T-helper 2 cell treated with Interferon-gamma antibody and Interleukin-4, amounts not matched to agents 100 ng/mL and 5 ng/mL, for 36 hours (primary cell): ENCODE data around the gene C4orf50. TPM values are rescaled to one million over a fixed set of nuclear protein-coding genes. Genes with fewer than 3 reads are reported as not detected.

Experiments
- intact Hi-C: fragments of 100-400 bp; cut with micrococcal nuclease; formaldehyde crosslinking; loops from one replicate; pipeline ENCODE4 v1.15.1; 2023
- total RNA-seq: library from RNA; stranded (reverse); gene quantifications from 2 replicates; pipeline ENCODE4 v1.2.3, GENCODE V29; 2022

The C4orf50 gene
- total RNA-seq, 1 donor from 2014 or later: 0.66 TPM

DNA sequence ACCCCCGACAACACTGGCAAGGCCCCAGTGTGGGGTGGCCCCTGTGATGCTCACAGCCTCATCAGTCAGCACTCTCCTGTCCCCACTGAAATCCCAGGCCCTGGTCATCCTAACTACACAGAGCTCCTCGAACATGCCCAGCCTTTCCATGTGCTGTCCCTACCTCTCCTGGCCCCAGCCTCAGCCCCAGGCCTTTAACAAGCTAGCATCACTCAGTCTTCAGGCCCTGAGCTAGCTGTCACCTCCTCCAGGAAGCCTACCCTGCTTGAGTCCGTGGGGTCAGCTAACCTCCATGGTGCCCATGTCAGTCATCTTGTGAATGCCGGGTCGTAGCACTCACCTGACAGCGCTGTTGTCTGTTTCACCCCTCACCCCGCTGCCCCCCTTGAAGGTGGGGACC lies 25.6 kb upstream of the C4orf50 start:
- intact Hi-C loops: no loop called here

DNA sequence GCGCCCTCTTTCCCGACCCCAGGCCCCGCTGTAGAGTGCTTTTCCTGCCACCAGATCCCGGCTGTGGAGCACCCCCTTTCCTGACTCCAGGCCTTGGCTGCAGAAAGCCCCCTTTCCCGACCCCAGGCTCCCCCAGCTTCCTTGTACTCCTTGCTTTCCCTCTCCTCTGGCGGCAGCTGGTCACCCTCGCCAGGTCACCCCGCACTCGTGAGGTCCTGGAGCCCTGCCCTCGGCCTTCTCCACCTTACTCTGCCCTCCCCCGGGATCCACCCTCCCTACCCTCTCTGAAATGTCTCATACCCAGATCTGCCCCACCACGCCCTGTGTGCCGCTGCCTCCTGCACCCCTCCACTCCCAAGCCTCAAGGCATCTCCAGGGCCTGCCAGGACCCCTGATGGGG lies 25.0 kb upstream of the C4orf50 start:
- intact Hi-C loops: no loop called here

- intact Hi-C loops: no loop called here
Observed at GRCh38 chr4:6042293-6043063, 24.2 kb upstream of the C4orf50 start.

DNA sequence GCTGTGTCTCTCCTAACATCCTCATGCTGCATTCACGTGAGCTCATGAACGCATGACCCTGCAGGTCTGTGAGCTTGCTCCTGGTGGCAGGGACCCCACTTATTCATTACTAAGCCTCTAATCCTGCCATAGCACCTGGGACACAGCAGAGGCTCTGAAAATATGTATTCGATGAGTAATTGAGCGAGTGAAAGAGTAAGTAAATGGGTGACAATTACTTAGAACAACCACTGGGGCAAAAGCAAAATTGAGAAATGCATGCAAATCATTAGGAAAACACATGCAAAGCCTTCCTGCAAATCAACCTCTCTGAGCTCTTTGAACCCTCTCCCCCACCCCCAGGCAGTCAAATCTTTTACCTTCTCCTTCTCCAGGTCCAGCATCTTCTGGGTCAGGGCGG lies 23.6 kb upstream of the C4orf50 start:
- intact Hi-C loops: no loop called here

- intact Hi-C loops: no loop called here
Observed at GRCh38 chr4:6038711-6039110, 20.5 kb upstream of the C4orf50 start.

- intact Hi-C loops: no loop called here
Observed at GRCh38 chr4:6035786-6036185, 17.6 kb upstream of the C4orf50 start.

- intact Hi-C loops: no loop called here
Observed at GRCh38 chr4:6033381-6033780, 15.2 kb upstream of the C4orf50 start.

GRCh38 chr4:6032249-6033244 lies 14.3 kb upstream of the C4orf50 start:
- intact Hi-C loops: no loop called here

DNA sequence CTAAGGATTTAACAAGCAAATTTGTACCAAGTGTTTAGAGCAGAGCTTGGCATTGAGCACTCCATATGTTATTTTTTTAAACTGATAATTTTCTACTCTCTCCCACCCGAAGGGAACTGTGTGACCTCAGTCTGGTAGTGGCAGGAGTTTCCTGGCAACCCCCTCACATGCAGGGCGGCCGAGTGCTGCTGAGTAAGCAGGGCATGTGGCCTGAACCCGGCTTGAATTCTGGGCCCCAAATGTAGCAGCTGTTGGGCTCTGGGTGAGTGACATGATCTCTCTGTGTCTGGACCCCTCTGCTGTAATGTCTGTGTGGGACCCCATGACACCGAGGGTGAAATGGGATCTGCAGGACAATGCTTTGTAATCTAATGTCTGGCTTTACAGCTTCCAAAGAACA lies 13.6 kb upstream of the C4orf50 start:
- intact Hi-C loops: no loop called here

GRCh38 chr4:6030679-6031078 lies 12.4 kb upstream of the C4orf50 start:
- intact Hi-C loops: no loop called here

DNA sequence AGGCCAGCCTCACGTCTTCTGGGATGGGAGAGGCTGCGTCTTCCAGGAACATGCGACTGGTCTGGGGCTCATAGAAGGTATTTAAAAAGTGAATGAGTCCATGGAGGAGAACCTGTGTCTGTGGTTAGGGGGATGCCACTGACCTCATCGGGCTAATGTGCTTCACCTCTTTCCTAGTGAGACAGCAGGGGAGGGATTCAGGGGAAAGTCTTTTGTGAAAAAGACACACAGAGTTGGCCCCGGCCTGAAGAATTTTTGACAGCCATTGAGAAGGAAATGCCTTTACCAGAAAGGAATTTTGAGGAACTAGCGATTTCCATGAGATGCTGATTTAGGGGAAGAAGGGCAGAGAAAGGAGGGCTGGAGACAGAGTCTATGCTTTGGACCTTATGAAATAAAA lies 11.0 kb upstream of the C4orf50 start:
- intact Hi-C loops: no loop called here

DNA sequence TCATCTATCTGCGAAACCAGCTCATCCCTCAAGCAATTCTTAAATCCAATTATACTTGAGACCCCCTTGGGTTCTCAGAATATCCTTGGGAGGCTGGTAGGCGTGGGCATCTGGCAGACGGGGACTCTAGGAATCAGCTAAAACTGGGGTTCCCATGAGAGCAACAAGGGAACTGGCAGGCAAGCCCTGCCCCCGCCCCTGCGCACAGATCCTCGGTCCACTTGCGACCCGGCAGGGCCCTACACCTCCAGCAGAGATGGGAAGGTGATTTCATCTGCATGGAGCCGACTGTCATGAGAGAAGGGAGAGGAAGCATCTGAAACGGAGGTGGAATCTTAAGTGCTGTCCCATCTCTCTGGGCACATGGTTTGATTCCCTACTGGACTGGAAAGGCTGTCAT lies 9.9 kb upstream of the C4orf50 start:
- intact Hi-C loops: no loop called here

DNA sequence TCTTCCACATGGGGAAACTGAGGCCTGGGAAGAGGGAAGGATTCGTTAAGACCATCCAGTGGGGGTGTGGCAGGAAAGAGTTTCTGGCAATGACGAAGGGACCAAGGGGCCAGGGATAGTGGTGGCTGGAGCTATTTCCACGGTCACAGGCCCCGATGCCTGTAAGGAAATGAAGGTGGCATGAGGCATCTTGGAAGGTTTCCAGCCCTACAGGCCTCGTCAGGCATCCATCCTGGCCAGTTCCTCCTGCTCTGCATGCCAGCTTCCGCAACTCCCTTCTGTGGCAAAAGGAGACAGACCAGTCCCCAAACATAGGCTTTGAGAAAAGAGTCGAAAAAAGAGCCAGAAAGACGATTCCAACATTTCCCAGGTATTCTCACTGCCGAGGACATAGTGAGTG lies 9.2 kb upstream of the C4orf50 start:
- intact Hi-C loops: no loop called here

DNA sequence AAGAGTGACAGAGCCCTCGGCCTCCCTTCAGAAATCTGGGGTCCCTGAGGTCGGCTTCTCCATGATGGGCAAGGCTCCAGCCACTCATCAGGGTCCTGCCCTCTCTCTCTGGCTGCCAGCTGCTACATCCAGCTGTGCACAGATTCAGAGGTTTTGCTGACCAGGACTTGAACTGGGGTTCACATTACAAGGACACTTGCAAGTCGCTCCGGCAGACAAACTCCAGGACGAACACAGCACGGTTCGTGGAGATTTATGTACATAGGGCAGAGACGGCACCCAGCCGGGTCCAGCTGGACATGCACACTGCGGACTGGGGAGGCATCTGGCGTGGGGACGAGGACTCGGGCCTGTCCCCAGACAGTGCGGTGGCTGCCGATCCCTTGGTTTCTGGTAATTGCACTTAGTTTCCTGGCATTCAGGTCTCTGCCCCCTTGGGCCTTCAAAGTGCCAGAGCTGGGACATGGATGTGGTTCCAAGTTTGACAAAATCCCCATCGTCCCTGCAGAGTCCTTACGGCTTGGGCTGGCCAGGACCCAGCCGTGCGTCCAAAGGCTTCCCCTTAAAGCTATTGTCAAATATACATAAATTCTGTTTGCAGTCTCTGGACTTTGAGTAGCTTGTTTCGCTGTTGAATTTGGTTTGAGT lies 6.2 kb upstream of the C4orf50 start:
- intact Hi-C loops: no loop called here

GRCh38 chr4:6023731-6024130 lies 5.5 kb upstream of the C4orf50 start:
- intact Hi-C loops: no loop called here

- intact Hi-C loops: no loop called here
Observed at GRCh38 chr4:6022607-6023288, 4.5 kb upstream of the C4orf50 start.

- intact Hi-C loops: no loop called here
Observed at GRCh38 chr4:6021831-6022606, 3.8 kb upstream of the C4orf50 start.

DNA sequence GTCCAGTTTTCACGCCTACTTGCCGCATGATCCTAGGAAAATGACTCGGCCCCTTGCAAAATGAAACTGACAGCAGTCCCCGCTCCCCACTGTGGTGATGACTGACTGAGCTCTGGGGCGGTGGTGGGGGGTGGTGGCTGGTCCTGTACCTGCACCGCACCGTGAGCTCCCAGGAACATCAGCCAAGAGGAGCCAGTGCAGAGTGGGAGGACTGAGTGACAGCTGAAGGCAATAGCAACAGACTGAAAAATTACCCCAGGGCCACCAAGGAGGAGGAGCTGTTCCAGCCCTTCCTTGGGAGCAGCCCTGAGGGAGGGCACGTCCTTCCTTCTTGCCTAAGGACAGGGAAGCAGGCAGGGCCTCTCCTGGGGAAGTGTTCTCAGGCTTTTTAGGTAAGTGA lies 2.4 kb upstream of the C4orf50 start:
- intact Hi-C loops: no loop called here

DNA sequence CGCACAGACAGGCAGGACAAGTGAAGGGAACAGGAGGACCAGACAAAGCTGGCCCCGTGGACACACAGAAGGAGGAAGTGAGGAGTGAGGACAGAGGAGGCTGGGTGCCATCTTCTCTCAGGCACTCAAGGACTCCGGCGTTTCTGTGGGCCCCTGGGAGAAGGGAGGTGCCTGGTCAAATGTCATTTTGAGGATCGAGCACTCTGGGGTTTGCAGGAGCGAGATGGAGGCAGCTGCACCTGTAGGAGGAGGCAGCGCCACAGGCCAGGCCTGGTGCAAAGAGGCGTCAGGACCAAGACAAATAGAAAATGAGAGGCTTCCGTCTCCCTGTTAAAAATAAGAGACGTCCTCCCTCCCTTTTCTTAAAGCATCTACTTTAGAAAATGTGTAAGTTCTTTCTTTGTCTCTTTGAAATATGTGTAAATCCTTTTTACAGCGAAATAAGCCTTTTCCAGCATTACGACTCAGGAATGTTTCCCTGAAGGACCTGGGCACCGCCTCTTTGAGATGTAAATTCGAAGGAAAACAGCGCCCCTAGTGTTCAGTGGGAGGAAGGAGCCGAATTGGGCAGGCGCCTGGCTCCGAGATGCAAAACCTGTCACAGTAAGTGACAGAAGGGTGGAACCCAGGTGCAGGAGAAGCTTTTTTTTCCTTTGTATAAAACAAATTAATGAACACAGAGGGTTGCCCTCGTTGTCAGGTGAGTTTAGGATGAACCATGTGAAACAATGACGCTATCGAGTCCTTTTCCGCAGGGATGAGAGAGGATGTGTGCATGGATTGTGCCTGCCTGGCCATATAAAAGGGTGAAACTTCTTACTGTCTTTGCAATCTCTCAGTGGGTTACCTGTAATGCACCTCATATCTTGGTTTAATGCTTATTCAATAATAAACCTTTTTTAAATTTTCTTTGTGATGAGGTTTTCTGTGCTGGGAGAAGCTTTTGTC lies 1.4 kb upstream of the C4orf50 start:
- intact Hi-C loops: no loop called here
